Right ventricle myocardium inferior (tissue), 1 donor: ENCODE results near the gene CDS1. TPM values are rescaled to one million over a fixed set of nuclear protein-coding genes. Genes with fewer than 3 reads are reported as not detected.

ENCODE experiments used
- ATAC-seq: fragments of 200-7000 bp; cut with Tn5 transposase; one replicate; pipeline ENCODE4 v1.9.1; 2020; ENCODE audit warnings: mild to moderate bottlenecking, moderate library complexity
- DNase-seq: peaks from one replicate; pipeline ENCODE4 v3.0.0; 2021; ENCODE audit errors: missing footprints
- intact Hi-C: fragments of 100-400 bp; cut with DNase I; formaldehyde crosslinking; loops from one replicate; pipeline ENCODE4 v1.11.0; 2022
- total RNA-seq: library from RNA; stranded (reverse); fragmentation: NEBNext Ultra II Directional; extraction: Animal tissue kit (Norgen Biotek cat#: 25700); gene quantifications from one replicate; pipeline ENCODE4 v1.2.1, GENCODE V29; 2021
- donor health status: DM: no; HTN: yes; CAD: no; lungs with severe emphysema.

CDS1 gene
- total RNA-seq, 1 donor from 2014 or later: 0.68 TPM

DNA sequence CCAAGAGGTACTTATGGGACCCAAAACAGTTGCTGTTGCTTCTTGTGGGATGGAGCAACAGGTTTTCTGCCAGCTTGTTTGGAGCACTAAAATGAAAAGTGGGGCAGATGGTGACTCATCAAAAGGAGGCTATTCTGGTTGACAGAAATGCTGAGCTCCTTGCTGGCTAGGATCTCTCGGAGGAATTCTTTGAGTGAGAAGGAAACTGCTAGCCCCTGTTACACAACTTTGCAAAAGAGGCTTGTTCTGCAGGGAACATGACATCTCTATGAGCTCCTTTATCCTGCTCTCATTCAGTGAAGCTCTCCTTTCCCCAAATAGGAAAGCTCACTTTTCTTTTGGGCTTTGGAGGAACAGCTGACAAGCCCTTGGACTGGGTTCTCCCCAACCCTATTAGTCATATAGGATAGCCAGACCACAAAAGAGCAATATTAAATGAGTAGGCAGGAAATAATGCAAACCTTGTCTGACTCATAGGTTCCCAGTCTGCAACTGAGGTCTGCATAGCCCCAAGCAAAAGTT is 108.3 kb downstream of the CDS1 start:
- intact Hi-C loops: no loop called here
- ATAC-seq (peak; percentile 65), DNase-seq (no peak)

DNA sequence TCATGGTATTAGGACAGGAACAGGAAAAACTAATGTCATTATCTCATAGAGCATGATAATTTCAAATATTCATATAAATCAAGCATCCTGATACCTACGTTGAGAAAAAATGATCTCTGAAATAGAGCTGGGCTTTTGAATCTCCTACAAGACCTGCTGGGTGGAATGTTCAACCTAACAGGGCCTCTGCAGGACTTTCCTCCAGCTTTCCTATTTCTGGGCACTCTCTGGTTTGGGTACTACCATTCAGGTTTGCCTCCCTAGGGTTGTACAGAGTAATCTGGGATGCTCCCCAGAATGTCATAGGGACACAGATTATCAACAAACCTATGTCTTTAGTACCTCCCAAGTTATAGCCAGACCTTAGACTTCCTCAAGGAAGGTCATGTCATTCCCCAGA is 108.9 kb downstream of the CDS1 start:
- no peak for DNase-seq
- intact Hi-C loops: no loop called here
- ATAC-seq: no peak

DNA sequence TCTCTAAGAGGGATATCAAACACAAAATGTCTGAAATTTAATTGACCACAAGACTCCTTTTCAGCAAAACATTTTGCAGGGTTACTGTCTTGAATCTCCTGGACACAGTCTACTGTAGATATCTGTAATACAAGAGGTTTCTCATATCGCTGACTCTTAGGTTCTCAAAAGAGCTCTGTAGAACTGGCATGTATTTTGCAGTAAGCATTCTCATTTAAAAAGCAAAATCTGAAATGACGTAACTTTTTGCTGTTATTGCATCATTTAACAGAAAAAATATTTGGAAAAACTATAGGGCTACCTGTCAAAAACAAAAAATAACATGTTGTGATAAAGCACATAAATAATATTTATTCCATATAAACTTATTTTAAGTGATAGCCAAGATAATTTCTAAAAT is 114.2 kb downstream of the CDS1 start:
- DNase-seq (no peak), ATAC-seq (no peak)
- intact Hi-C loops: no loop called here

DNA sequence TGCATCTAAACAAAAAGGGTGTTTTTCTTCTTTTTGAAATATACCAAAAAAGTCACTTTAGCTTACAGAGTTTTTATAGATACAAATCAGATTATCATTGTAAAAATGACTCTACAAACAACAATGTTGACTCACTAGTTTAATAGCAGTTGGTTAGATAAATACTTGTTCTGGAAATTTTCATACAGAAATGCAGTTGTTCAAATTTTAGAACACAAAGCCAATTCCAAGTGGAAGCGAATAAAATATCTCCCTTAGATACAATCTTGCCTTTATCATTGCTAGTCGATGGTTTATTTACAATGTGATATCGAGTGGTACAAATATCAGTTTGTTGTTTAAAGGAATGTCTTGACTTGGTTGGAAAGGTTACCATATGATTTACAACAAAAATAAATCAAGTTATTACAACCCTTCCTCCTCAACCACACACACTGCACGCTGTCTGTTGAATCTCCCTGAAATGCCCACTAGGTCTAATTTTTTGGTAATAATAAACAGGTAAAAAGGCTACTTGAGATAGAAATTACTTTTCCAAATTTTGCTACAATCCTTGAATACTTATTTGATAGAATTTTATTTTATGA is 114.8 kb downstream of the CDS1 start:
- ATAC-seq (no peak), DNase-seq (no peak)
- intact Hi-C loops: no loop called here

DNA sequence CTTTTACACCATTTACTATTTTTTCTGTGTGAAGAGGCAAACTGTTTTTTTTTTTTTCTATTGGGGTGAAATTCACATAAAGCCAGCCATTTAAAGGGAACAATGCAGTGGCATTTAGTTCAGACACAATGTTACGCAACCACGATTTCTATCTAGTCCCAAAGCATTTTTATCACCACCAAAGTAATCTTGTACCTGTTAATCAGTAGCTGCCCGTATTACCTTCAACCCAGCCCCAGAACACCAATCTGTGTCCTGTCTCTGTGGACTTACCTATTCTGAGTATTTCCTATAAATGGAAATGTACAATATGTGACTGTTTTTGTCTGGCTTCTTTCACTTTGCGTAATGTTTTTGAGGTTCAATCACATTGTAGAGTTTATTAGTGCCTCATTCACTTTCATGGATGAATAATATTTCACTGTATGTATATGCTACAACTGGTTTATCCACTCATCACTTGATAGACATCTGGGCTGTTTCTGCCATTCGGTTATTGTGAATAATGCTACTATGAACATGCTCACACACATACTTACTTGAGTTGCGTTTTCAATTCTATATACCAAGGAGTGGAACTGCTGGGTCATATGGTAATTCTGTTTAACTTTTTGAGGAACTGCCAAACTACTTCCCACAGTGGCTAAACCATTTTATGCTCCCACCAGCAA is 116.2 kb downstream of the CDS1 start:
- ATAC-seq: no peak
- no peak for DNase-seq
- intact Hi-C loops: no loop called here

Other genes with a start within 250 kb of the CDS1 start
- gene NKX6-1, start 83.8 kb upstream of the CDS1 start, total RNA-seq: not detected